Endothelial cell (in vitro differentiated cells): ENCODE data around the gene WDR81. TPM values are rescaled to one million over a fixed set of nuclear protein-coding genes. Genes with fewer than 3 reads are reported as not detected.

Experiments used
- DNase-seq: peaks from one replicate; pipeline ENCODE4 v3.0.0; 2021; ENCODE audit warnings: low spot score
- H3K27ac Mint-ChIP-seq: one replicate; pipeline ENCODE4 v1.8.0; 2021; ENCODE audit warnings: mixed read lengths, inconsistent platforms; ENCODE audit not compliant: unreplicated experiment
- H3K27me3 Mint-ChIP-seq: one replicate; pipeline ENCODE4 v1.8.0; 2021; ENCODE audit warnings: mild to moderate bottlenecking, moderate library complexity, mixed read lengths, inconsistent platforms; ENCODE audit not compliant: unreplicated experiment
- H3K36me3 Mint-ChIP-seq: one replicate; pipeline ENCODE4 v1.8.0; 2021; ENCODE audit warnings: mild to moderate bottlenecking, low read depth, mixed read lengths, inconsistent platforms; ENCODE audit not compliant: unreplicated experiment
- H3K4me1 Mint-ChIP-seq: one replicate; pipeline ENCODE4 v1.8.0; 2021; ENCODE audit warnings: mild to moderate bottlenecking, mixed read lengths, inconsistent platforms; ENCODE audit not compliant: unreplicated experiment
- H3K4me3 Mint-ChIP-seq: one replicate; pipeline ENCODE4 v1.8.0; 2021; ENCODE audit warnings: mild to moderate bottlenecking, mixed read lengths, inconsistent platforms; ENCODE audit not compliant: unreplicated experiment
- H3K9me3 Mint-ChIP-seq: one replicate; pipeline ENCODE4 v1.8.0; 2021; ENCODE audit warnings: mixed read lengths, inconsistent platforms; ENCODE audit not compliant: unreplicated experiment
- total RNA-seq: library from RNA; stranded (reverse); fragmentation: NEBNext Ultra II Directional; extraction: Animal tissue kit (Norgen Biotek cat#: 25700); gene quantifications from one replicate; pipeline ENCODE4 v1.2.1, GENCODE V29; 2021; ENCODE audit not compliant: unreplicated experiment
- TF ChIP-seq, protein P1 (sequence below): fragments of 200-600 bp; sonication (generic); IDR thresholded peaks from one replicate; pipeline ENCODE4 v1.5.0; 2021; ENCODE audit warnings: antibody characterized with exemption; ENCODE audit not compliant: unreplicated experiment

The WDR81 gene
- total RNA-seq, 1 donor from 2014 or later, result 20.0 TPM

DNA sequence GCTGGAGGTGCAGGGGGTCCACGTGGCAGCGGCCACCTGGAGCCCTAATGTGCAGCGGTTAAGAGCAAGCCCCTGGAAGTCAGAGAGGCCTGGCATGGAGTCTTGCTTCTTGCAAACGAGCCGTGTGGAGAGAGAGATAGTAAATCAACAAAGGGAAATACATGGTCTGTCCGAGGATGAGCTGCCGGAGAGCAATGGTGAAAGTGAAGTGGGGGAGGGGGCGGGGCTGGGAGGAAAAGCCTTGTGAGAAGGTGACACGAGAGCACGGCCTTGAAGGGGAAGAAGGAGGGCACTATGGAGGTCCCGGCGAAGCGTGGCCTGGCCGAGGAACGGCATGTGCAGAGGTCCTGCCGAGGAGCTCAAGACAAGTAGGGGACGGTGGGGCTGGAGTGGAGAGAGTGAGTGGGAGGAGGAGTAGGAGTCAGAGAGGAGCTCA, 31.3 kb downstream of the WDR81 start:
- peak overlapping the region; percentile 47 for H3K4me3 Mint-ChIP-seq
- H3K27ac Mint-ChIP-seq, result no peak overlapping the region
- no peaks in the 10 kb centered on the region for H3K9me3 Mint-ChIP-seq

DNA sequence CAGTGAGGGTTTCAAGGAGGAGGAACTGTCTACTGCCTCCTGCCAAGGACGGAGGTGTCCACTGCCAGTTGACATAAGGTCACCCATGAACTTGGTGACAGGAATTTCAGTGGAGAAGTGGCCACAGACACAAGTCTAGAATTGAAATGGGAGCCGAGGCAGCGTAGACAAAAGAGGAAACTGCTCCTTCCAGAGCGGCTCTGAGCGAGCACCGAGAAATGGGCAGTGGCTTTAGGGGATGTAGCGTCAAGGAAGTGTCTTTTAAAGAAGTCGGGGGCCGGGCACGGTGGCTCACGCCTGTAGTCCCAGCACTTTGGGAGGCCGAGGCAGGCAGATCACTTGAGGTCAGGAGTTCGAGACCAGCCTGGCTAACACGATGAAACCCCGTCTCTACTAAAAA, 34.3 kb downstream of the WDR81 start:
- H3K36me3 Mint-ChIP-seq, result no peaks in the 10 kb centered on the region
- TF ChIP-seq, protein P1, sequence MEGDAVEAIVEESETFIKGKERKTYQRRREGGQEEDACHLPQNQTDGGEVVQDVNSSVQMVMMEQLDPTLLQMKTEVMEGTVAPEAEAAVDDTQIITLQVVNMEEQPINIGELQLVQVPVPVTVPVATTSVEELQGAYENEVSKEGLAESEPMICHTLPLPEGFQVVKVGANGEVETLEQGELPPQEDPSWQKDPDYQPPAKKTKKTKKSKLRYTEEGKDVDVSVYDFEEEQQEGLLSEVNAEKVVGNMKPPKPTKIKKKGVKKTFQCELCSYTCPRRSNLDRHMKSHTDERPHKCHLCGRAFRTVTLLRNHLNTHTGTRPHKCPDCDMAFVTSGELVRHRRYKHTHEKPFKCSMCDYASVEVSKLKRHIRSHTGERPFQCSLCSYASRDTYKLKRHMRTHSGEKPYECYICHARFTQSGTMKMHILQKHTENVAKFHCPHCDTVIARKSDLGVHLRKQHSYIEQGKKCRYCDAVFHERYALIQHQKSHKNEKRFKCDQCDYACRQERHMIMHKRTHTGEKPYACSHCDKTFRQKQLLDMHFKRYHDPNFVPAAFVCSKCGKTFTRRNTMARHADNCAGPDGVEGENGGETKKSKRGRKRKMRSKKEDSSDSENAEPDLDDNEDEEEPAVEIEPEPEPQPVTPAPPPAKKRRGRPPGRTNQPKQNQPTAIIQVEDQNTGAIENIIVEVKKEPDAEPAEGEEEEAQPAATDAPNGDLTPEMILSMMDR, result no peak
- H3K27ac Mint-ChIP-seq, result no peak overlapping the region
- peaks cover 16% of the 10 kb centered on the region for H3K27me3 Mint-ChIP-seq
- no peak for DNase-seq
- H3K9me3 Mint-ChIP-seq, result no peaks in the 10 kb centered on the region
- H3K4me1 Mint-ChIP-seq, result peaks cover 9% of the 10 kb centered on the region
- no peak overlapping the region for H3K4me3 Mint-ChIP-seq

More for the DNA sequence above, 31.3 kb downstream of the WDR81 start:
- no peak for DNase-seq
- Mint-ChIP-seq H3K4me1 (peaks cover 12% of the 10 kb centered on the region), H3K36me3 (no peaks in the 10 kb centered on the region), H3K27me3 (peaks cover 8% of the 10 kb centered on the region)
- TF ChIP-seq, protein P1, result no peak

DNA sequence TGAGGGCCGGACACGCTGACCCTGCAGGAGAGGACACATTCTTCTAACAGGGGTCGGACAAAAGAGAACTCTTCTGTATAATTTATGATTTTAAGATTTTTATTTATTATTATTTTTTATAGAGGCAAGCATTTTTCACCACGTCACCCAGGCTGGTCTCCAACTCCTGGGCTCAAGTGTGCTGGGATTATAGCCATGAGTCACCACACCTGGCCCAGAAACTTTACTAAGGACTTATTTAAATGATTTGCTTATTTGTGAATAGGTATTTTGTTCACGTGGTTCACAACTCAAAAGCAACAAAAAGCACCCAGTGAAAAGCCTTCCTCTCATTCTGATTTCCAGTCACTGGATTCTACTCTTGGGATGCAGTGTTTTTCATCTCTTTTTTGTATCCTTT, 35.0 kb downstream of the WDR81 start:
- no peak for DNase-seq
- Mint-ChIP-seq H3K27ac (no peak overlapping the region), H3K36me3 (no peaks in the 10 kb centered on the region), H3K27me3 (peaks cover 17% of the 10 kb centered on the region), H3K4me3 (no peak overlapping the region), H3K9me3 (no peaks in the 10 kb centered on the region), H3K4me1 (peaks cover 13% of the 10 kb centered on the region)
- TF ChIP-seq, protein P1, result no peak

DNA sequence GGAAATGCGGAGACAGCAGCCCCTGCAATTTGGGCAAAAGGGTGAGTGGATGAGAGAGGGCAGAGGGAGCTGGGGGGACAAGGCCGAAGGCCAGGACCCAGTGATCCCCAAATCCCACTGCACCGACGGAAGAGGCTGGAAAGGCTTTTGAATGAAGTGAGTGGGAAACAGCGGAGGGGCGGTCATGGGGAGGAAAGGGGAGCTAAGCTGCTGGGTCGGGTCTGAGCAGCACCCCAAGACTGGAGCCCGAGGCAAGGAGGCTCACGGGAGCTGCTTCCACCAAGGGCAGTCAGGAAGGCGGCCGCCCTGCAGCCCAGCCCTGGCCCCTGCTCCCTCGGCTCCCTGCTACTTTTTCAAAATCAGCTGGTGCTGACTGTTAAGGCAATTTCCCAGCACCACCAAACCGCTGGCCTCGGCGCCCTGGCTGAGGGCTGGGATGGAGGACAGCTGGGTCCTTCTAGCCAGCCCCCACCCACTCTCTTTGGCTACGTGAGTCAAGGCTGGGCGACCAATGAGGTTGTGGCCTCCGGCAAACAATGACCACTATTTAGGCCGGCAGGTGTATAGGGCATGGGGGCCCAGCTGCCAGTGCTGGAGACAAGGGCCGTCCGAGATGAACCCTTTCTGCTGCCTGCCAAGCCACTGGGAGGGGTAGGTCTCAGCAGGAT, 37.9 kb downstream of the WDR81 start:
- Mint-ChIP-seq H3K9me3 (no peaks in the 10 kb centered on the region), H3K27me3 (peaks cover 18% of the 10 kb centered on the region), H3K27ac (no peak overlapping the region), H3K4me1 (peaks cover 5% of the 10 kb centered on the region), H3K4me3 (no peak overlapping the region), H3K36me3 (no peaks in the 10 kb centered on the region)
- TF ChIP-seq, protein P1, result no peak
- no peak for DNase-seq
